ENCODE data around the gene DSPP.

DNA sequence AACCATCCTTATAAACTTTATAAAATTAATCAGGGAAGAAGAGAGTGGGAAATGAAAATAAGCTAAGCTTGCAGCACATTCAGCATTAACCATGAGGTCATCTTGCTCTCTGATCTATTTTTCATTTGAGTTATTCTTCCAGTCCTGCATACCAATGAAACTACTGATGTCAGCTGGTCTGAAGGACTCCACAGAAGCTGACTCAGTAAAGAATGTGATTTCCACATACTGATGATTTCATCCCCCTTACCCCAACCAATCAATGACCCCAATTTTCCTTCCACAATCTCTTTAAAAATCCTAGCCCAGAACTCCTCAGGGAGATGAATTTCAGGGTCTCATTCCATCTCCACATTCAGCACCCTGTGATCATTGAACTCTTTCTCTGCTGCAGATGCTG lies 18.8 kb upstream of the DSPP start:
- TF ChIP-seq CTCF (conservative IDR thresholded peaks at IDR 0.05; ENCODE audit: low read length): no peak
- TF ChIP-seq EZH2phosphoT487 (IDR thresholded peaks at IDR 0.05; ENCODE audit: borderline replicate concordance, low read depth, low read length): no peak

Data from OCI-LY7 (cell line).